ENCODE results near the gene ZNF710. TPM values are rescaled to one million over a fixed set of nuclear protein-coding genes. Genes with fewer than 3 reads are reported as not detected.

ZNF710 gene
- total RNA-seq, 4 donors from 2014 or later, result 9.0 to 15.6 (median 11.2) TPM

DNA sequence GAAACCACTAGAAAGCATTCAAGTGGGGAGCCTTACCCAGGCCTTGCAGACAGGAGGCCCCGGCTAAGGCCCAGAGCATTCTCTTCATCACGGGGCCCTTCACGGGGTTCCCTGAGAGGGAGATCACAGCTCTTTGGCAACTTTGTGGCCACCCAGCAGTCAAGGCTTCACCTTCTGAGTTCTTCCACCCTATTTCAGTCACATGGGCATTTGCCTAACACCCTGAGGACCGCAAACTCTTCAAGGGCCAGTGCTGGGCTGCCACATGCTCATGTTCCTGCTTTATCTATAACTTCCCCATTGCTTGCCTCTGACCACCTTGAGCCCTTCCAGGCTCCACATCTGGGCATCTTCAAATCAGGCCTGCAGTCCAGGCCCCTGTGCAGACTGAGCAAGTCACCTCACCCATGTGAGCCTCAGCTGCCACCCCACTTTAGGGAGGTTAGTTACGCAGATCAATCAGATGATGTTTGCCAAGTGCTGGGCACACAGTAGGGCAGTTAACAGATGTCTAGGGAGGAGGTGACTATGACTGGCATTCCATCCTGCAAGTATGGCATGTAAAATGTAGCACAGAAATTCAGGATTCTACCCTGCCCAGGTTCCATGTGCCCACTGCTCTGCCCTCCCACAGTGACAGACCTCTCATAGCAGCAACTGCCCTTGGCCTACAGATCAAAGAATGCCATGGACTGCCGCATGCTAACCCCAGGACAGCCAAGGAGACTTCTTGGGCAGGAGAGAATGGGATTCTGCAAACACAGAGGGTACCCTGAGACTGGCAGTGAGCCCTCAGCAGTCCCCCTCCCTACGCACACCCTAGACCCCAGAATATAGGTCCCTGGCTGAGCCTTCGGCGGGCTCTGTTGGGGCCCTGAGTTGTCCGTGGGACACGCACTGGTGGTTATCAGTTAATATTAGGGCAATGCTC, 37.6 kb upstream of the ZNF710 start:
- Histone ChIP-seq H3K4me3 (no peak overlapping the region), H3K27ac (no peak overlapping the region), H3K27me3 (no peaks in the 10 kb centered on the region), H3K36me3 (no peaks in the 10 kb centered on the region), H3K9me3 (no peaks in the 10 kb centered on the region), H3K4me1 (peaks cover 0 to 3% (median 0%) of the 10 kb centered on the region in 4 donors)
- TF ChIP-seq EP300 (IDR thresholded peaks at IDR 0.05) (no peak), POLR2A (IDR thresholded peaks at IDR 0.05) (no peak)
- TF ChIP-seq, protein P1, sequence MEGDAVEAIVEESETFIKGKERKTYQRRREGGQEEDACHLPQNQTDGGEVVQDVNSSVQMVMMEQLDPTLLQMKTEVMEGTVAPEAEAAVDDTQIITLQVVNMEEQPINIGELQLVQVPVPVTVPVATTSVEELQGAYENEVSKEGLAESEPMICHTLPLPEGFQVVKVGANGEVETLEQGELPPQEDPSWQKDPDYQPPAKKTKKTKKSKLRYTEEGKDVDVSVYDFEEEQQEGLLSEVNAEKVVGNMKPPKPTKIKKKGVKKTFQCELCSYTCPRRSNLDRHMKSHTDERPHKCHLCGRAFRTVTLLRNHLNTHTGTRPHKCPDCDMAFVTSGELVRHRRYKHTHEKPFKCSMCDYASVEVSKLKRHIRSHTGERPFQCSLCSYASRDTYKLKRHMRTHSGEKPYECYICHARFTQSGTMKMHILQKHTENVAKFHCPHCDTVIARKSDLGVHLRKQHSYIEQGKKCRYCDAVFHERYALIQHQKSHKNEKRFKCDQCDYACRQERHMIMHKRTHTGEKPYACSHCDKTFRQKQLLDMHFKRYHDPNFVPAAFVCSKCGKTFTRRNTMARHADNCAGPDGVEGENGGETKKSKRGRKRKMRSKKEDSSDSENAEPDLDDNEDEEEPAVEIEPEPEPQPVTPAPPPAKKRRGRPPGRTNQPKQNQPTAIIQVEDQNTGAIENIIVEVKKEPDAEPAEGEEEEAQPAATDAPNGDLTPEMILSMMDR (IDR thresholded peaks at IDR 0.05), result no peak
- 89% methylated on average over 10 to 11 of the region's 11 CpGs for WGBS, 2 donors
- no peak for DNase-seq (ENCODE audit: low spot score in 2 of 2)

DNA sequence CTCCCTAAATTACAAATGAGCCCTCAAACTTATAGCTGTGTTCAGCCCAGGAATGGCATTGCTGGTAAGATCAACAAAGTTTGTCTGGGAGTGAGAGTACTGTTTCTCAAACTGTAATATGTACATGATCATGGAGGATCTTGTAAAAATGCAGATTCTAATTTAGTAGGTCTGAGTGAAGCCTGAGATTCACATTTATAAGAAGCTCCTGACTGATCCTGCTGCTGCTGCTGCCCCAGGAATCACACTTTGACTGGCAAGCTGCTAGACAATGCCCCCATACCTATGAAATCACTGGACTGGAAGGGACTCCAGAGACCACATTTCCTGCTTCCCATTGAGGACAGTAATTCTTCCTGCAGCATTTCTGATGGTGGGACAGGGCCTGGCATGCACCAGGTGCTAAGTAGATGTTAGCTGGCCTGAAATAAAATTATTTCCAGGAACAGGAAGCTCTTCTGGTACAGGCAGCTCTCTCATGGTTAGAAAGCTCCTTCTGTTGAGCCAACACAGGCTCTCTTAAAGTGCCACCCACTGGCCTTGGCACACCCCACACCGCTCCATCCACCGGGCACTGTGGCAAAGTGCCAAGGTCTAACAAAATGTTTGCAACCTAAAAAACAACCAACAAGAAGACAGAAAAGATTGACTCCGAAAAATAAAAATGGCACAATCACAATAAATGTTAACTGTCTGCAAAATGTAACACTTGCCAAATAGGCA, 36.7 kb upstream of the ZNF710 start:
- H3K27ac ChIP-seq, result no peak overlapping the region
- DNase-seq (ENCODE audit: low spot score in 2 of 2), result no peak

DNA sequence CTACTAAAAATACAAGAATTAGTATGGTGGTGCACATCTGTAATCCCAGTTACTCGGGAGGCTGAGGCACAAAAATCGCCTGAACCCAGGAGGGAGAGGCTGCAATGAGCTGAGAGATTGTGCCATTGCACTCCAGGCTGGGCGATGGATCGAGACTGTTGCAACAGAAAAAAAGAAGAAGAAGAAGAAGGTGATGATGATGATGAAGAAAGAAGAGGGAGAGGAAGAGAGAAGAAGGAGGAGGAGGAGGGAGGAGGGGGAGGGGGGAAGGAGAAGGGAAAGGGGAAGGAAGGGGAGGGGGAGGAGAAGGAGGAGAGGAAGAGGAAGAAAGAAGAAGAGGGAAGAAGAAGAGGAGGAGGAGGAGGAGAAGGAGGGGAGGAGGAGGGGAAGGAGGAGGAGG, 33.2 kb upstream of the ZNF710 start:
- Histone ChIP-seq H3K4me1 (peaks cover 0 to 6% (median 0%) of the 10 kb centered on the region in 4 donors), H3K4me3 (no peak overlapping the region), H3K27ac (no peak overlapping the region), H3K27me3 (no peaks in the 10 kb centered on the region), H3K36me3 (no peaks in the 10 kb centered on the region), H3K9me3 (no peaks in the 10 kb centered on the region)
- TF ChIP-seq, protein P1 (IDR thresholded peaks at IDR 0.05), result no peak
- TF ChIP-seq EP300 (IDR thresholded peaks at IDR 0.05), result no peak
- no peak for TF ChIP-seq POLR2A (IDR thresholded peaks at IDR 0.05)
- WGBS, 2 donors, result 84 to 91% methylated on average over 4 of the region's 4 CpGs
- DNase-seq (ENCODE audit: low spot score in 2 of 2), result no peak

More for the DNA sequence above, 36.7 kb upstream of the ZNF710 start:
- peaks cover 0 to 3% (median 0%) of the 10 kb centered on the region in 4 donors for H3K4me1 ChIP-seq
- no peaks in the 10 kb centered on the region for H3K36me3 ChIP-seq
- no peak for TF ChIP-seq EP300 (IDR thresholded peaks at IDR 0.05)
- TF ChIP-seq, protein P1 (IDR thresholded peaks at IDR 0.05), result no peak
- no peak for TF ChIP-seq POLR2A (IDR thresholded peaks at IDR 0.05)
- no peaks in the 10 kb centered on the region for H3K9me3 ChIP-seq
- no peak overlapping the region for H3K4me3 ChIP-seq
- WGBS, 2 donors, result 36 to 48% methylated on average over 3 of the region's 3 CpGs
- no peaks in the 10 kb centered on the region for H3K27me3 ChIP-seq

DNA sequence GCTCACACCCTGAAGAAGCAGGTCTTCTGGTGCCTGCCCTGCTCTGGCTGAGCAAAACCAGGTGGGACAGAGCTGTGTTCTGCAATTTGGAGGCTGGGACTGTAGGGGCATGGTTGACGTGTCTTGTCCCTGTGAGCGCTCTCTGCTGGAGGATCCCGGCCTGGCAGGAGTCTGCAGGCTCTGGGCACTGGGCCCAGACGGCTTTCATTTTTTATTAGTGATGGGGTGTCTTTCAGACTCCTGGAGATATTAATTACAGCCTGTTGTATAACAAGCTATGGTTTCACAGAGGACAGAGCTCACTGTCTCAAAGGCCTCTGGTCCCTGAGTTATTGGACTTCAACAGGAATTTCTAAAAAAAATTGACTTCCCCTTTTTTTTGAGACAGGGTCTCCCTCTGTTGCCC, 29.5 kb upstream of the ZNF710 start:
- no peak for TF ChIP-seq POLR2A (IDR thresholded peaks at IDR 0.05)
- TF ChIP-seq, protein P1 (IDR thresholded peaks at IDR 0.05), result peak in 4 of 5 experiments; percentile 10 to 27 (median 22)
- WGBS, 2 donors, result 22 to 24% methylated on average over 4 of the region's 4 CpGs
- Histone ChIP-seq H3K4me3 (no peak overlapping the region), H3K27me3 (no peaks in the 10 kb centered on the region), H3K27ac (no peak overlapping the region), H3K9me3 (no peaks in the 10 kb centered on the region), H3K4me1 (peaks cover 0 to 3% (median 0%) of the 10 kb centered on the region in 4 donors), H3K36me3 (no peaks in the 10 kb centered on the region)
- DNase-seq (ENCODE audit: low spot score in 2 of 2), result no peak

DNA sequence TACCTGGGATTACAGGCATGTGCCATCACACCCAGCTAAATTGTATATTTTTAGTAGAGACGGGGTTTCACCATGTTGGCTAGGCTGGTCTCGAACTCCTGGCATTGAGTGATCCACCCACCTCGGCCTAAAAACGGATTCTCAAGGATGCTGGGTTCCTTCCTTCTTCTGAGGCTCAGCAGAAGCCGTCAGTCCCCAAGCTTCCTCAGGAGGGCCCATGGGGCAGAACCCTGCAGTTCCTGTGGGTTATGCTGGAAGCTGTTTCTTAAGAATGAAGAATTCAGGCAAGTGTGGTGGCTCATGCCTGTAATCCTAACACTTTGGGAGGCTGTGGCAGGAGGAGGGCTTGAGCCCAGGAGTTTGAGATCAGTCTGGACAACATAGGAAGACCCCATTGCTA, 29.0 kb upstream of the ZNF710 start:
- Histone ChIP-seq H3K27ac (no peak overlapping the region), H3K27me3 (no peaks in the 10 kb centered on the region), H3K36me3 (no peaks in the 10 kb centered on the region), H3K4me3 (no peak overlapping the region), H3K9me3 (no peaks in the 10 kb centered on the region), H3K4me1 (peaks cover 0 to 3% (median 0%) of the 10 kb centered on the region in 4 donors)
- DNase-seq (ENCODE audit: low spot score in 2 of 2), result no peak
- WGBS, 2 donors, result 73 to 81% methylated on average over 5 of the region's 5 CpGs
- TF ChIP-seq EP300 (IDR thresholded peaks at IDR 0.05), result no peak
- TF ChIP-seq, protein P1 (IDR thresholded peaks at IDR 0.05), result no peak
- no peak for TF ChIP-seq POLR2A (IDR thresholded peaks at IDR 0.05)
